HG02798 (cell line): ENCODE measurements around the gene NLGN1.

Experiments used
- ATAC-seq: cut with Tn5 transposase; IDR thresholded peaks from one replicate; pipeline ENCODE4 v1.9.1; 2021; ENCODE audit warnings: mild to moderate bottlenecking; ENCODE audit not compliant: unreplicated experiment, poor library complexity

The NLGN1 gene

GRCh38 chr3:174028673-174029072 is 631.1 kb downstream of the NLGN1 start:
- ATAC-seq = no peak

- ATAC-seq = no peak
Measured at GRCh38 chr3:174035328-174035886, 637.9 kb downstream of the NLGN1 start.

GRCh38 chr3:174046311-174046710 is 648.8 kb downstream of the NLGN1 start:
- ATAC-seq = no peak

GRCh38 chr3:174049472-174049871 is 651.9 kb downstream of the NLGN1 start:
- no peak for ATAC-seq

- ATAC-seq = no peak
Measured at GRCh38 chr3:174051191-174051590, 653.6 kb downstream of the NLGN1 start.

GRCh38 chr3:174058804-174059203 is 661.3 kb downstream of the NLGN1 start:
- ATAC-seq = no peak

GRCh38 chr3:174060431-174060830 is 662.9 kb downstream of the NLGN1 start:
- no peak for ATAC-seq

- ATAC-seq = no peak
Measured at GRCh38 chr3:174061162-174061561, 663.6 kb downstream of the NLGN1 start.

GRCh38 chr3:174061731-174062130 is 664.2 kb downstream of the NLGN1 start:
- ATAC-seq = no peak

GRCh38 chr3:174062923-174063322 is 665.4 kb downstream of the NLGN1 start:
- no peak for ATAC-seq

GRCh38 chr3:174068035-174068434 is 670.5 kb downstream of the NLGN1 start:
- no peak for ATAC-seq

GRCh38 chr3:174072675-174073074 is 675.1 kb downstream of the NLGN1 start:
- ATAC-seq = no peak

- ATAC-seq = no peak
Measured at GRCh38 chr3:174083706-174084105, 686.2 kb downstream of the NLGN1 start.

- no peak for ATAC-seq
Measured at GRCh38 chr3:174089592-174089991, 692.0 kb downstream of the NLGN1 start.

GRCh38 chr3:174094669-174095068 is 697.1 kb downstream of the NLGN1 start:
- ATAC-seq = no peak

- no peak for ATAC-seq
Measured at GRCh38 chr3:174097686-174098085, 700.1 kb downstream of the NLGN1 start.

GRCh38 chr3:174098746-174099145 is 701.2 kb downstream of the NLGN1 start:
- ATAC-seq = no peak

GRCh38 chr3:174099724-174100123 is 702.2 kb downstream of the NLGN1 start:
- no peak for ATAC-seq

GRCh38 chr3:174100744-174101143 is 703.2 kb downstream of the NLGN1 start:
- peak; percentile 7 for ATAC-seq

- ATAC-seq = peak; percentile 86
Measured at GRCh38 chr3:174101244-174101643, 703.7 kb downstream of the NLGN1 start.

GRCh38 chr3:174102274-174102673 is 704.7 kb downstream of the NLGN1 start:
- no peak for ATAC-seq

GRCh38 chr3:174102866-174103265 is 705.3 kb downstream of the NLGN1 start:
- no peak for ATAC-seq

GRCh38 chr3:174110761-174111160 is 713.2 kb downstream of the NLGN1 start:
- ATAC-seq = no peak
